Esophagus (tissue), 2 donors: Measurements from ENCODE around the gene HIPK3. TPM values are rescaled to one million over a fixed set of nuclear protein-coding genes. Genes with fewer than 3 reads are reported as not detected.
"Not testable (repeated sequence)": the region's sequence is repeated elsewhere in the genome, so short reads cannot be mapped to it uniquely, and the experiment has no call there.

Source experiments
- H3K27ac ChIP-seq, 2 donors: one replicate each; pipeline ENCODE4 v1.5.1; 2013; ENCODE audit warnings: low read depth in 2 of 2, mild to moderate bottlenecking in 2 of 2, inconsistent platforms in 1 of 2, low read length in 1 of 2, moderate library complexity in 1 of 2
- H3K27me3 ChIP-seq, 2 donors: one replicate each; pipeline ENCODE4 v1.6.1; 2013; ENCODE audit warnings: low read length in 2 of 2, control low read depth in 1 of 2, mild to moderate bottlenecking in 1 of 2; ENCODE audit not compliant: insufficient read depth in 2 of 2, control insufficient read depth in 1 of 2
- H3K36me3 ChIP-seq, 2 donors: one replicate each; pipeline ENCODE4 v1.6.1; 2013; ENCODE audit warnings: low read length in 1 of 2; ENCODE audit not compliant: control insufficient read depth in 2 of 2, insufficient read depth in 2 of 2
- H3K4me1 ChIP-seq, 2 donors: one replicate each; pipeline ENCODE4 v1.6.1; 2013; ENCODE audit warnings: low read length in 1 of 2; ENCODE audit not compliant: control insufficient read depth in 2 of 2, insufficient read depth in 2 of 2
- H3K4me3 ChIP-seq, 2 donors: one replicate each; pipeline ENCODE4 v1.5.1; 2013; ENCODE audit warnings: low read length in 2 of 2, mild to moderate bottlenecking in 2 of 2, low read depth in 1 of 2, moderate library complexity in 1 of 2
- H3K9me3 ChIP-seq, 2 donors: one replicate each; pipeline ENCODE4 v1.6.1; 2013; ENCODE audit warnings: mild to moderate bottlenecking in 2 of 2, low read depth in 1 of 2, low read length in 1 of 2, moderate library complexity in 1 of 2; ENCODE audit not compliant: control insufficient read depth in 2 of 2, insufficient read depth in 1 of 2
- WGBS, 2 donors: extraction: QIAGEN DNeasy Blood & Tissue Kit; methylation state at CpG; one replicate each; pipeline ENCODE4 v1.1.7; 2013; 5-methylcytosine and 5-hydroxymethylcytosine counted together
- polyA plus RNA-seq, 2 donors: library from polyadenylated mRNA; stranded (reverse); fragments of 200-250 nt; gene quantifications; one replicate each; pipeline ENCODE4 v1.2.3, GENCODE V29; 2013
- donor health status: healthy with polysubstance abuse.
- donor health status: Bipolar disorder and iron deficiency.

HIPK3 gene
- 10 to 100 TPM in 1 of 2 donors, 1 to 10 TPM in 1; 8.8 to 13.8 TPM for polyA plus RNA-seq

DNA sequence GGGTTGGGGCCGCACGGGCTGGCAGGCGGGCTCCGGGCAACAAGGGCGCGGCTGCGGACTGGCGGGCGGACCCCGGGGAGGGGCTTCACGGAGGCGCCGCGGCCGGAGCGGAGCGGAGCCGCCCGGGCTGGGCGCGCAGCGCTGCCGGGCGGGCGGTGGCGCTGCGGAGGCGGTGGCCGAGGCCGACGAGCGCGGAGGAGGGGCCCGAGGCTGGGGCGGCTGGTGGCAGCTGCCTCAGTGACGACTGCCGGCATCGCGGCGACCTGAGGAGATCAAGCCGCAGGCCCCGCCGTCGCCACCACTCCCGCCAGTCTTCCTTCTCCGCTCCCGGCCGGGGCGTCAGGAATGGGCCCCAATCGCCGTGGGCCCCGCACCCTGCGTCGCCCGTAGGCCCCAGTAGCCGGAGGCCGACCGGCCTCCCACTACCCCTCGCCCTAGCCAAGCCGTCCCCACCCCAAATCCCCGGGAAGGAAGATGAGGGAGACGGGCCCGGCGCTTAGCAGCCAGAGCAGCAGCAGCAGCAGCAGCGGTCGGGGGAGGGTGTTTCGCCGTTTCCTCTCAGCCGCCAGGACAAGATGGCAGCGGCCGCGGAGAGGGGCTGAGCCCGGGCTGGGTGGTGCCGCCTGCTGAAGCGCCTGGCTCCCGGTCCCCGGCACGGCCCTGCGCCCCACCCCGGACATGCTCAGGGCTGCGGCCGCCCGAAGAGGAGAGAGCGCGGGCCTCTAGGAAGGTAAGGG is at the start of gene HIPK3:
Gene HIPK3, plus strand, starts transcription at position 222 of the 737 bp plus-strand sequence.
- Histone ChIP-seq H3K36me3 (no peaks in the 10 kb centered on the region), H3K9me3 (no peaks in the 10 kb centered on the region), H3K4me1 (no peaks in the 10 kb centered on the region), H3K4me3 (peak within 1 kb of the TSS; percentile 85 to 90), H3K27ac (peak within 1 kb of the TSS; percentile 99 to 100), H3K27me3 (no peaks in the 10 kb centered on the region)
- WGBS, 2 donors = 0 to 1% methylated on average over 31 to 85 of the region's 85 CpGs

DNA sequence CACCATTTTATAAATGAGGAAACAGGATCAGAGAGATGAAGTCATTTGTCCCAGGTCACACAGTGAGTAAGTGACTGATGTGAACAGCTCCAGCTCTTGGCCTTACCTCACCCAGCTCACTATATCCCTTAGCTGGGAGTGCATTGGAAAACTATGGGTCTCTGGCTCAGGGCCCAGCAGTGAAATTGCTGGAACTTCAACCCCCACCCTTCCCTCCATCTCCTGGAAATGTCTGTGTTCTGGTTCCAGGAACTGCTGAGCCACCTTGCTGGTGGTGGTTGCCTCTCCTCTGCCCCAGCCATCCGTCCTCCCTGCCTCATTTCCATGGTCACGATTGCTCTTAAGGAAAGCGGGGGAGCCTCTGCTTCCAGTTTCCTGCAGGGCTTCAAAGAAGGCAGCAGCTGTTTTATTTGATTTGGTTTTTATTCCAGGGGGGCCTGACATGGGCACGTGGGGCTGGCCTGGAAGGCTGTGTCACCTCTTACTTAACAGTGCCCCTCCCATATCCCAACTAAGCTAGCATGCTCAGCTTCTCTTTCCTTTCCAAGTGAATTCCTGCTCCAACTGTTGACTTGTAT is 49.7 kb upstream of the HIPK3 start:
- Histone ChIP-seq H3K36me3 (no peaks in the 10 kb centered on the region), H3K27me3 (no peaks in the 10 kb centered on the region), H3K27ac (no peak overlapping the region), H3K4me1 (no peaks in the 10 kb centered on the region), H3K9me3 (no peaks in the 10 kb centered on the region), H3K4me3 (no peak overlapping the region)
- WGBS, 2 donors = 38 to 49% methylated on average over 4 of the region's 4 CpGs

DNA sequence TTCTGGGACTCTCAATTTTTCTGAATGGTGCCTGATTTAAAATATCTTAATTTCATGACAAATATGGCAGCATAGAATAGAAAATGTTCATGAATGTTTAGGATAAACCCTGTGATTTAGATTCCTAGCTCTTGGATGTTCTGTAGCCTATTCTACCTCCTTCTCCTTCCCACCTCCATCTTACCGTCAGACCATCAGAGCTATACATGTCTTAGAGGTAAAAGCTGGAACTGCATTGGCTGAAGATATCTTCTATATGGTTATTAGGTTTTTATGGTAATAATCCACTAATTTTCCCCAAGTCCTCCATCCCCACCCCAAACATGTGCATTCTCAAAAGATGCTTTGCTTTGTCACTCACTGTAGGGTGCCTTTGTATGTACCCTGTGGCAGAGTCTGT is 49.0 kb upstream of the HIPK3 start:
- Histone ChIP-seq H3K27ac (no peak overlapping the region), H3K9me3 (no peaks in the 10 kb centered on the region), H3K4me1 (no peaks in the 10 kb centered on the region), H3K27me3 (no peaks in the 10 kb centered on the region), H3K36me3 (no peaks in the 10 kb centered on the region), H3K4me3 (no peak overlapping the region)
- 88 to 100% methylated on average over 1 of the region's 1 CpG for WGBS, 2 donors

DNA sequence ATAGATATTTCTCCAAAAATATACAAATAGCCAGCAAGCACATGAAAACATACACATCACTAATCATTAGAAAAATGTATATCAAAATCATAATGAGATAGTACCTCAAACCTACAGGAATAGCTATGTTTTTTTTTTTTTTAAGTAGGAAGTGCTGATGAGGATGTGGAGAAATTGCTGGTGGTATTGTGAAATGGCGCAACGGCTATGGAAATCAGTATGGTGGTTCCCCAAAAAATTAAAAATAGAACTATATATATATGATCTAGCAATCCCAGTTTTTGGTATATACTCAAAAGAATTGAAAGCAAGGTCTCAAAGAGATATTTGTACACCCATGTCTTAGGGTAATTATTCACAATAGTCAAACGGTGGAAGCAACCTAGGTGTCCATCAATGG is 46.0 kb upstream of the HIPK3 start:
- no peak overlapping the region for H3K4me3 ChIP-seq
- no peaks in the 10 kb centered on the region for H3K27me3 ChIP-seq
- no peaks in the 10 kb centered on the region for H3K9me3 ChIP-seq
- 78 to 79% methylated on average over 3 of the region's 3 CpGs for WGBS, 2 donors
- H3K4me1 ChIP-seq = no peaks in the 10 kb centered on the region
- H3K27ac ChIP-seq = no peak overlapping the region
- H3K36me3 ChIP-seq = no peaks in the 10 kb centered on the region

DNA sequence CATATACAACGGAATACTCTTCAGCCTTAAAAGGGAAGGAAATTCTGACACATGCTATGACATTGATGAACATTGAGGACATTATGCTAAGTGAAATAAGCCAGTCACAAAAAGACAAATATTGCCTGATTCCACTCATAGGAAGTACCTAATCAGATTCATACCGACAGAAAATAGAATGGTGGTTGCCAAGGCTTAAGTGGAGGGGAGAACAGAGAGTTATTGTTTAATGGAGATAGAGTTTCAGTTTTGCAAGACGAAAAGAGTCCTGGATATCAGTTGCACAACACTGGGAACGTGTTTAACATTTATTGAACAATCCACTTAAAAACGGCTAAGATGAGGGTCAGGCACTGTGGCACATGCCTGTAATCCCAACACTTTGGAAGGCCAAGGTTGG is 45.6 kb upstream of the HIPK3 start:
- no peak overlapping the region for H3K4me3 ChIP-seq
- H3K27ac ChIP-seq = no peak overlapping the region
- no peaks in the 10 kb centered on the region for H3K27me3 ChIP-seq
- no peaks in the 10 kb centered on the region for H3K9me3 ChIP-seq
- 68 to 83% methylated on average over 5 of the region's 5 CpGs for WGBS, 2 donors
- no peaks in the 10 kb centered on the region for H3K4me1 ChIP-seq
- no peaks in the 10 kb centered on the region for H3K36me3 ChIP-seq

DNA sequence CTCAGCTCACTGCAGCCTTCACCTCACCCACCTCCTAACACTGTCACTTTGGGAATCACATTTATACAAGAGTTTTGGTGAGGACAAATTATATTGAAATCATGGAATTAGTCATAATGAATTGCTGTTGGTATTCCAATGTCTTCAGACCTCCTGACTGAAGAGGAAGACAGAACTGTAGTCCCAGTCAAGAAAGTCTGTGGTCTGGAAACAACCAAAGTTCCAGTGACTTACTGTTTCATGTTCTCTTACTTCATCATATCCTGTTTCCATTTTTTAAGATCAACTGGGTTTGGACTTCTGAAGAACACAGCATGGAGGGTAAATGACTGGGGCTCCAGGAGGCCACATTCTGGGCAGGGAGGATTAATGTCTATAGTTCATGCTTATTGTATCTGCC is 43.0 kb upstream of the HIPK3 start:
- no peaks in the 10 kb centered on the region for H3K36me3 ChIP-seq
- no peaks in the 10 kb centered on the region for H3K27me3 ChIP-seq
- H3K4me1 ChIP-seq = no peaks in the 10 kb centered on the region
- H3K9me3 ChIP-seq = no peaks in the 10 kb centered on the region
- no peak overlapping the region for H3K27ac ChIP-seq
- no peak overlapping the region for H3K4me3 ChIP-seq

DNA sequence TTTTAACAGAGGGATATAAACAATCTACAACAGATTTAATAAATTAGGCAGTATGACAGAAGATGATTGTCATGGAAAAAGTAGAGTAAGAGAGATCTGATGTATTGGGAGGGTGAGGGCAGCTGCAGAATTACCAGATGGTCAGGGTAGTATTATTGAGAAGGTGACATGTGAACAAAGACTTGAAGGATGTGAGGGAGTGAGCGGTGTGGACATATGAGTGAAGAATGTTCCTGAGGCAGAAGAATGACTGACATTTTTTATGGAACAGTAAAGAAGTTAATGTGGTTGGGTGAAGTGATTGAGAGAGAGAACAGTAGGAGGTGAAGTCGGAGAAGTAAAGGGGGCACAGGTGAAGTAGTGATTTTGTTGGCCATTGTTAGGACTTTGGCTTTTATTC is 42.4 kb upstream of the HIPK3 start:
- Histone ChIP-seq H3K27me3 (no peaks in the 10 kb centered on the region), H3K4me1 (no peaks in the 10 kb centered on the region), H3K9me3 (no peaks in the 10 kb centered on the region), H3K27ac (no peak overlapping the region), H3K36me3 (no peaks in the 10 kb centered on the region), H3K4me3 (no peak overlapping the region)
- 54 to 68% methylated on average over 2 of the region's 2 CpGs for WGBS, 2 donors

DNA sequence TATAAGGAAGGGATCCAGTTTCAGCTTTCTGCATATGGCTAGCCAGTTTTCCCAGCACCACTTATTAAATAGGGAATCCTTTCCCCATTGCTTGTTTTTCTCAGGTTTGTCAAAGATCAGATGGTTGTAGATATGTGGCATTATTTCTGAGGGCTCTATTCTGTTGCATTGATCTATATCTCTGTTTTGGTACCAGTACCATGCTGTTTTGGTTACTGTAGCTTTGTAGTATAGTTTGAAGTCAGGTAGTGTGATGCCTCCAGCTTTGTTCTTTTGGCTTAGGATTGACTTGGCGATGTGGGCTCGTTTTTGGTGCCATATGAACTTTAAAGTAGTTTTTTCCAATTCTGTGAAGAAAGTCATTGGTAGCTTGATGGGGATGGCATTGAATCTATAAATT is 40.5 kb upstream of the HIPK3 start:
- H3K27me3 ChIP-seq, H3K9me3 ChIP-seq, H3K4me1 ChIP-seq, H3K4me3 ChIP-seq, H3K27ac ChIP-seq, H3K36me3 ChIP-seq: not testable (repeated sequence)
- 65 to 72% methylated on average over 2 of the region's 2 CpGs for WGBS, 2 donors

DNA sequence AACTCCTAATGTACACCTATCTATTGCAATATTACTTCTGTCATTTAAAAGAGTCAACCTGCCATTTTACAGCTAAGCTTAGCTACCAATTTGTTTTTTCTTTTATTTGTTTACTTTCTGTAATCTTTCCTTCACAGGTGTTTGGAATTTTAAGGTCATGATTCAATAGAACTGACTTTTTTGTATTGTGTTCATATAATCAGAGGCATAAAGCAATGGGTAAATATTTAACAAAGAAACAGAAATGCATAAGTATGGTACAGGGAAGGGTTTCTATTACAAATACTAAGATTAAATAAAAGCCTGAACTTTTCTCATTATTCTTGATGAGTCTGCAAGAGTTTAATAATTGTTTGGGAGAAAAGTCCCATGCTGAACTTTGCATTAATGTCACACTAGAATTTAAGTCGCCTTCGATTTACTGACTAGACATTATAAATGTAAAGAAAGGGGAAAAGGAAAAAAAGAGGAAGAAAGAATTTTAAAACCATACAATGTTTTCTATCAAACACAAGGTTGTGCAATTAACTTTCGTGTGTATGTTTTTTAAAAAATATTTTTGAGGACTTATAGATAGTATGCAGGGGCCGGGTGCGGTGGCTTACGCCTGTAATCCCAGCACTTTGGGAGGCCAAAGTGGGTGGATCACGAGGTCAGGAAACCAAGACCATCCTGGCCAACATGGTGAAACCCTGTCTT is 35.0 kb upstream of the HIPK3 start:
- Histone ChIP-seq H3K9me3 (no peaks in the 10 kb centered on the region), H3K27me3 (no peaks in the 10 kb centered on the region), H3K4me1 (no peaks in the 10 kb centered on the region), H3K4me3 (no peak overlapping the region), H3K27ac (no peak overlapping the region), H3K36me3 (no peaks in the 10 kb centered on the region)
- WGBS, 2 donors = 79 to 85% methylated on average over 7 of the region's 7 CpGs

DNA sequence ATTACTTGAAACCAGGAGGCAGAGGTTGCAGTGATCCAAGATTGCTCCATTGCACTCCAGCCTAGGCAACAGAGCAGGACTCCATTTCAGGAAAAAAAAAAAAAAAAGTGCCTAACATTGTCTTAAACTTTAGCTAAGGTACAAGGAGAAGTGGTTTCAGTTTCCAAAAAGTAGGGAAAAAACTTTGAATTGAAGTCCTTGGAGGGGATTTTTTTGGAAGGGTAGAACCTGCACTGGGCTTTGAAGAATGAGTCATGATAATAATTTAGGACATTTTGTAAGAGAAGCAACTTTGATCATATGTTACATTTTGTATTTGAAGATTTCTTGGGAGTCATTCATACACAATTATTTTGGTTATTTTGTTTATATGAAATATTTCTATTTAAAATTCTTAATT is 31.8 kb upstream of the HIPK3 start:
- Histone ChIP-seq H3K9me3 (no peaks in the 10 kb centered on the region), H3K36me3 (no peaks in the 10 kb centered on the region), H3K27me3 (no peaks in the 10 kb centered on the region), H3K27ac (no peak overlapping the region), H3K4me1 (no peaks in the 10 kb centered on the region), H3K4me3 (no peak overlapping the region)
